ENCODE measurements around the gene HOXC12.

Gene HOXC12

DNA sequence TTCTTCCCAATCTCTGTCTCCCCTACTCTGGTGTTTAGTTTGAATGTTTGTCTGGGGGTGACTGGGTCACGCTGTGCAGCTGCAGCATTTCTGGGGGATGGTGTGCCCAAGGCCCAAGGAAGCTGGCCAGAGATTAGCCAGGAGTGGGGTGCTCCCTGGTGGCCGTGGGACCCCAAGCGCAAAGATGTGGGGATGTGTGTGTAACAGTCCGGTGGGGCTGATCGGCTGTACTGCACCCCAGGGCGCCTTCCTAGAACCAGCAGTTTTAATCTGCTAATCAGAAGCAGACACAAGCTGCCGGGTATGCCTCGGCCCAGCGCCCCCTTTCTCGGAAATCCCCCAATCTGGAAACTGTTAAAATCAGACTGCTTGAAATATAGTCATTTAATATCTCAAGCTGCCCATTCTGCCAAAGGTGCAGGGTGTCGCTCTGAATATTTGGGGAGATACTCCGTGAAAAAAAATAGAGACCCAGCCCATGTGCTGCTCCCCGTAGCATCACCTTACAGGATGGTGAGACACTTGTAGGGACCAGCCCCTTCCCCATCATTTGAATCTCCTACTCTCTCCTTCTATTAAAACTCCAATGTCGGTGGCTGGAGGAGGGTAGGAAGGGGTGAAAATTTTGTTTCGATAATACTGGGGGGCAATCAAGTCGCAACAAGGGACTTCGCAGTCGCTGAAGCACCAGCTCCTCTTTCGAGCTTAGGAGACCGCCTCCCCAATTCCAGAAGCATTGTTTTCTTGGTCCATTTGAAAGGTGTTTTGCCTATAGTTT lies 49.5 kb downstream of the HOXC12 start:
- no peak overlapping the region for H3K4me3 ChIP-seq (ENCODE audit: low read depth, low read length)
- TF ChIP-seq CTCF (IDR thresholded peaks at IDR 0.05; ENCODE audit: control insufficient read depth, extremely low read depth, insufficient read depth), result no peak
- DNase-seq (ENCODE audit: low read depth), result no peak

GRCh38 chr12:54004841-54005530 lies 50.3 kb downstream of the HOXC12 start:
- H3K4me3 ChIP-seq (ENCODE audit: low read depth, low read length), result no peak overlapping the region
- no peak for TF ChIP-seq CTCF (IDR thresholded peaks at IDR 0.05; ENCODE audit: control insufficient read depth, extremely low read depth, insufficient read depth)
- no peak for DNase-seq (ENCODE audit: low read depth)

- no peak for DNase-seq (ENCODE audit: low read depth)
- no peak for TF ChIP-seq CTCF (IDR thresholded peaks at IDR 0.05; ENCODE audit: control insufficient read depth, extremely low read depth, insufficient read depth)
- no peak overlapping the region for H3K4me3 ChIP-seq (ENCODE audit: low read depth, low read length)
Observed at GRCh38 chr12:54005531-54005852, 50.8 kb downstream of the HOXC12 start.

GRCh38 chr12:54005853-54006558 lies 51.3 kb downstream of the HOXC12 start:
- no peak overlapping the region for H3K4me3 ChIP-seq (ENCODE audit: low read depth, low read length)
- DNase-seq (ENCODE audit: low read depth), result no peak
- peak; percentile 96 for TF ChIP-seq CTCF (IDR thresholded peaks at IDR 0.05; ENCODE audit: control insufficient read depth, extremely low read depth, insufficient read depth)

GRCh38 chr12:54006559-54007220 lies 52.0 kb downstream of the HOXC12 start:
- no peak for TF ChIP-seq CTCF (IDR thresholded peaks at IDR 0.05; ENCODE audit: control insufficient read depth, extremely low read depth, insufficient read depth)
- H3K4me3 ChIP-seq (ENCODE audit: low read depth, low read length), result no peak overlapping the region
- no peak for DNase-seq (ENCODE audit: low read depth)

GRCh38 chr12:54007538-54008259 lies 53.0 kb downstream of the HOXC12 start:
- no peak for TF ChIP-seq CTCF (IDR thresholded peaks at IDR 0.05; ENCODE audit: control insufficient read depth, extremely low read depth, insufficient read depth)
- H3K4me3 ChIP-seq (ENCODE audit: low read depth, low read length), result no peak overlapping the region

More at GRCh38 chr12:54007538-54008259, 53.0 kb downstream of the HOXC12 start:
- DNase-seq (ENCODE audit: low read depth), result no peak
